ENCODE measurements around the gene PLXNA4. TPM values are rescaled to one million over a fixed set of nuclear protein-coding genes. Genes with fewer than 3 reads are reported as not detected.

The PLXNA4 gene
- total RNA-seq, 1 experiment from 2014 or later: not detected

- Histone ChIP-seq H3K9me2 (ENCODE audit: insufficient read depth) (no peaks in the 10 kb centered on the region), H4K20me1 (ENCODE audit: insufficient read depth) (no peaks in the 10 kb centered on the region), H3K4me2 (ENCODE audit: low read length) (no peak overlapping the region), H3K27ac (ENCODE audit: low read depth, low read length) (no peak overlapping the region), H3K4me1 (ENCODE audit: control insufficient read depth in 1 of 2, insufficient read depth in 2 of 2, low read length in 2 of 2) (no peaks in the 10 kb centered on the region), H3K79me2 (ENCODE audit: insufficient read depth, low read length) (no peaks in the 10 kb centered on the region), H2AFZ (ENCODE audit: low read depth, low read length, poor library complexity, severe bottlenecking) (no peak overlapping the region), H3K9ac (ENCODE audit: low read length) (no peak overlapping the region), H3K9me3 (ENCODE audit: control insufficient read depth in 1 of 2, insufficient read depth in 1 of 2, low read depth in 1 of 2, low read length in 2 of 2) (no peaks in the 10 kb centered on the region), H3K27me3 (ENCODE audit: insufficient read depth, low read length) (peaks cover 41% of the 10 kb centered on the region), H3K4me3 (replicated peaks in 1 of 2; ENCODE audit: low read depth in 1 of 2, low read length in 2 of 2) (no peak overlapping the region), H3K36me3 (ENCODE audit: control insufficient read depth in 1 of 2, insufficient read depth in 2 of 2, low read length in 2 of 2) (no peaks in the 10 kb centered on the region)
- no TSS peak for BruUV-seq (replicated peaks)
- no peak for ATAC-seq
- CTCF ChIA-PET: no interaction called here
- intact Hi-C loops (cut with micrococcal nuclease): no loop called here
- RAD21 ChIA-PET (ENCODE audit: low non-redundant PET in 1 of 2, low total read pairs in 2 of 2, uncharacterized antibody in 2 of 2, unreplicated experiment in 2 of 2): no interaction called here
- TF ChIP-seq JUND (IDR thresholded peaks at IDR 0.05) (no peak), CEBPB (IDR thresholded peaks at IDR 0.05; ENCODE audit: low read depth) (no peak), POLR2A (IDR thresholded peaks at IDR 0.05; ENCODE audit: borderline replicate concordance, extremely low read depth, insufficient read depth, insufficient read length) (no peak), ZNF274 (IDR thresholded peaks at IDR 0.05; ENCODE audit: low read depth, low read length) (no peak), ZFX (IDR thresholded peaks at IDR 0.05) (no peak), EGR1 (IDR thresholded peaks at IDR 0.05; ENCODE audit: low read depth) (no peak), RAD21 (IDR thresholded peaks at IDR 0.05; ENCODE audit: low read depth) (no peak), SP1 (IDR thresholded peaks at IDR 0.05; ENCODE audit: low read depth) (no peak), FOSL1 (IDR thresholded peaks at IDR 0.05; ENCODE audit: low read depth) (no peak), CBX3 (IDR thresholded peaks at IDR 0.05; ENCODE audit: low read depth) (no peak), SIN3A (IDR thresholded peaks at IDR 0.05; ENCODE audit: low read depth) (no peak)
- TF ChIP-seq, protein P1, sequence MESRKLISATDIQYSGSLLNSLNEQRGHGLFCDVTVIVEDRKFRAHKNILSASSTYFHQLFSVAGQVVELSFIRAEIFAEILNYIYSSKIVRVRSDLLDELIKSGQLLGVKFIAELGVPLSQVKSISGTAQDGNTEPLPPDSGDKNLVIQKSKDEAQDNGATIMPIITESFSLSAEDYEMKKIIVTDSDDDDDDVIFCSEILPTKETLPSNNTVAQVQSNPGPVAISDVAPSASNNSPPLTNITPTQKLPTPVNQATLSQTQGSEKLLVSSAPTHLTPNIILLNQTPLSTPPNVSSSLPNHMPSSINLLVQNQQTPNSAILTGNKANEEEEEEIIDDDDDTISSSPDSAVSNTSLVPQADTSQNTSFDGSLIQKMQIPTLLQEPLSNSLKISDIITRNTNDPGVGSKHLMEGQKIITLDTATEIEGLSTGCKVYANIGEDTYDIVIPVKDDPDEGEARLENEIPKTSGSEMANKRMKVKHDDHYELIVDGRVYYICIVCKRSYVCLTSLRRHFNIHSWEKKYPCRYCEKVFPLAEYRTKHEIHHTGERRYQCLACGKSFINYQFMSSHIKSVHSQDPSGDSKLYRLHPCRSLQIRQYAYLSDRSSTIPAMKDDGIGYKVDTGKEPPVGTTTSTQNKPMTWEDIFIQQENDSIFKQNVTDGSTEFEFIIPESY (IDR thresholded peaks at IDR 0.05; ENCODE audit: extremely low read depth, insufficient replicate concordance, low read length): no peak
- TF ChIP-seq, protein P2, sequence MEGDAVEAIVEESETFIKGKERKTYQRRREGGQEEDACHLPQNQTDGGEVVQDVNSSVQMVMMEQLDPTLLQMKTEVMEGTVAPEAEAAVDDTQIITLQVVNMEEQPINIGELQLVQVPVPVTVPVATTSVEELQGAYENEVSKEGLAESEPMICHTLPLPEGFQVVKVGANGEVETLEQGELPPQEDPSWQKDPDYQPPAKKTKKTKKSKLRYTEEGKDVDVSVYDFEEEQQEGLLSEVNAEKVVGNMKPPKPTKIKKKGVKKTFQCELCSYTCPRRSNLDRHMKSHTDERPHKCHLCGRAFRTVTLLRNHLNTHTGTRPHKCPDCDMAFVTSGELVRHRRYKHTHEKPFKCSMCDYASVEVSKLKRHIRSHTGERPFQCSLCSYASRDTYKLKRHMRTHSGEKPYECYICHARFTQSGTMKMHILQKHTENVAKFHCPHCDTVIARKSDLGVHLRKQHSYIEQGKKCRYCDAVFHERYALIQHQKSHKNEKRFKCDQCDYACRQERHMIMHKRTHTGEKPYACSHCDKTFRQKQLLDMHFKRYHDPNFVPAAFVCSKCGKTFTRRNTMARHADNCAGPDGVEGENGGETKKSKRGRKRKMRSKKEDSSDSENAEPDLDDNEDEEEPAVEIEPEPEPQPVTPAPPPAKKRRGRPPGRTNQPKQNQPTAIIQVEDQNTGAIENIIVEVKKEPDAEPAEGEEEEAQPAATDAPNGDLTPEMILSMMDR (IDR thresholded peaks at IDR 0.05 in 2 of 3, conservative IDR thresholded peaks at IDR 0.05 in 1 of 3; ENCODE audit: borderline replicate concordance in 1 of 3, insufficient read depth in 1 of 3, low read depth in 2 of 3, low read length in 2 of 3): no peak
- no peak for DNase-seq (ENCODE audit: low read depth, low spot score)
- POLR2A ChIA-PET: no interaction called here
Measured at GRCh38 chr7:132292803-132293202, 283.5 kb downstream of the PLXNA4 start.
